ENCODE measurements around the gene DBN1. TPM values are rescaled to one million over a fixed set of nuclear protein-coding genes. Genes with fewer than 3 reads are reported as not detected.

The DBN1 gene
- total RNA-seq, 1 donor from 2014 or later, result 34.6 TPM

DNA sequence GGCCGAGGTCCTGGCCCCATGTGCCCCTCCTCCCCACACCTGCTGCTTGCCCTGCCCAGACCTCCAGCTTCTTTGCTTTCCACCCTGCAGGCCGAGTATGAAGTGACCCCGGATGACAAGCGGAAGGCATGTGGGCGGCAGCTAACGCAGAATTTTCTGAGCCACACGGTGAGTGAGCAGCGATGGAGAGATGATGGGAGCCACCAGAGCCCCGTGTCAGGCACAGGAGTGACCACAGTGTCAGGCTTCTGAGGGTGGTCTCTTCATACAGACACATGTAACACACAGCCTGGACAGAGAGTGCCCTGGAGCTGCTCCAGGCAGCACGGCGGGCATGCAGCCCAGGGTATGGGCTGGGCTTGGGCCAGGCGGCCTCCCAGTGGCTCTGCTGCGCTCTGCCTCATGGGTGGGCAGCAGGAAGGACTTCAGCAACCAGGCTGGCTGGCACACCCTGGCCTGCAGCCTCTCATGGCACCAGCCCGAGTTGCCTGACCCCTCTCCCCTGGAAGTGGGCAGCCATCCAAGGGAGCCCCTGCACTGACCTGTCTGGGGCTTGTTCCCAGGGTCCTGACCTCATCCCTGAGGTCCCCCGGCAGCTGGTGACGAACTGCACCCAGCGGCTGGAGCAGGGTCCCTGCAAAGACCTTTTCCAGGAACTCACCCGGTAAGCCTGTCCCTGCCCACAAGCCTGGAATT is 41.1 kb downstream of the DBN1 start:
- H3K27me3 ChIP-seq, result no peaks in the 10 kb centered on the region
- TF ChIP-seq, protein P1, sequence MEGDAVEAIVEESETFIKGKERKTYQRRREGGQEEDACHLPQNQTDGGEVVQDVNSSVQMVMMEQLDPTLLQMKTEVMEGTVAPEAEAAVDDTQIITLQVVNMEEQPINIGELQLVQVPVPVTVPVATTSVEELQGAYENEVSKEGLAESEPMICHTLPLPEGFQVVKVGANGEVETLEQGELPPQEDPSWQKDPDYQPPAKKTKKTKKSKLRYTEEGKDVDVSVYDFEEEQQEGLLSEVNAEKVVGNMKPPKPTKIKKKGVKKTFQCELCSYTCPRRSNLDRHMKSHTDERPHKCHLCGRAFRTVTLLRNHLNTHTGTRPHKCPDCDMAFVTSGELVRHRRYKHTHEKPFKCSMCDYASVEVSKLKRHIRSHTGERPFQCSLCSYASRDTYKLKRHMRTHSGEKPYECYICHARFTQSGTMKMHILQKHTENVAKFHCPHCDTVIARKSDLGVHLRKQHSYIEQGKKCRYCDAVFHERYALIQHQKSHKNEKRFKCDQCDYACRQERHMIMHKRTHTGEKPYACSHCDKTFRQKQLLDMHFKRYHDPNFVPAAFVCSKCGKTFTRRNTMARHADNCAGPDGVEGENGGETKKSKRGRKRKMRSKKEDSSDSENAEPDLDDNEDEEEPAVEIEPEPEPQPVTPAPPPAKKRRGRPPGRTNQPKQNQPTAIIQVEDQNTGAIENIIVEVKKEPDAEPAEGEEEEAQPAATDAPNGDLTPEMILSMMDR (IDR thresholded peaks at IDR 0.05), result no peak
- H3K9me3 ChIP-seq, result no peaks in the 10 kb centered on the region
- H3K4me3 ChIP-seq, result no peak overlapping the region
- H3K27ac ChIP-seq, result peak overlapping the region; percentile 47
- DNase-seq, result no peak
- H3K36me3 ChIP-seq, result peaks cover 52% of the 10 kb centered on the region
- no peak for ATAC-seq
- peaks cover 44% of the 10 kb centered on the region for H3K4me1 ChIP-seq
- intact Hi-C loops (cut with DNase I), result no loop called here

GRCh38 chr5:177431317-177432142 is 41.9 kb downstream of the DBN1 start:
- H3K36me3 ChIP-seq, result peaks cover 49% of the 10 kb centered on the region
- DNase-seq (peak; percentile 76), ATAC-seq (peak; percentile 4)
- H3K9me3 ChIP-seq, result no peaks in the 10 kb centered on the region
- no peaks in the 10 kb centered on the region for H3K27me3 ChIP-seq
- intact Hi-C loops (cut with DNase I), result no loop called here
- peaks cover 45% of the 10 kb centered on the region for H3K4me1 ChIP-seq
- peak overlapping the region; percentile 47 for H3K27ac ChIP-seq
- no peak overlapping the region for H3K4me3 ChIP-seq
- TF ChIP-seq, protein P1 (IDR thresholded peaks at IDR 0.05), result no peak

GRCh38 chr5:177430972-177431316 is 42.5 kb downstream of the DBN1 start:
- peak overlapping the region; percentile 11 for H3K27ac ChIP-seq
- H3K4me1 ChIP-seq, result peaks cover 45% of the 10 kb centered on the region
- H3K36me3 ChIP-seq, result peaks cover 43% of the 10 kb centered on the region
- intact Hi-C loops (cut with DNase I), result no loop called here
- DNase-seq (peak; percentile 57), ATAC-seq (no peak)
- no peak overlapping the region for H3K4me3 ChIP-seq
- H3K9me3 ChIP-seq, result no peaks in the 10 kb centered on the region
- no peaks in the 10 kb centered on the region for H3K27me3 ChIP-seq
- TF ChIP-seq, protein P1 (IDR thresholded peaks at IDR 0.05), result no peak

GRCh38 chr5:177430140-177430951 is 43.1 kb downstream of the DBN1 start:
- no peak overlapping the region for H3K27ac ChIP-seq
- intact Hi-C loops (cut with DNase I), result no loop called here
- no peak for ATAC-seq
- no peaks in the 10 kb centered on the region for H3K9me3 ChIP-seq
- H3K36me3 ChIP-seq, result peaks cover 37% of the 10 kb centered on the region
- DNase-seq, result peak; percentile 58
- peaks cover 49% of the 10 kb centered on the region for H3K4me1 ChIP-seq
- TF ChIP-seq, protein P1 (IDR thresholded peaks at IDR 0.05), result no peak
- no peak overlapping the region for H3K4me3 ChIP-seq
- no peaks in the 10 kb centered on the region for H3K27me3 ChIP-seq

DNA sequence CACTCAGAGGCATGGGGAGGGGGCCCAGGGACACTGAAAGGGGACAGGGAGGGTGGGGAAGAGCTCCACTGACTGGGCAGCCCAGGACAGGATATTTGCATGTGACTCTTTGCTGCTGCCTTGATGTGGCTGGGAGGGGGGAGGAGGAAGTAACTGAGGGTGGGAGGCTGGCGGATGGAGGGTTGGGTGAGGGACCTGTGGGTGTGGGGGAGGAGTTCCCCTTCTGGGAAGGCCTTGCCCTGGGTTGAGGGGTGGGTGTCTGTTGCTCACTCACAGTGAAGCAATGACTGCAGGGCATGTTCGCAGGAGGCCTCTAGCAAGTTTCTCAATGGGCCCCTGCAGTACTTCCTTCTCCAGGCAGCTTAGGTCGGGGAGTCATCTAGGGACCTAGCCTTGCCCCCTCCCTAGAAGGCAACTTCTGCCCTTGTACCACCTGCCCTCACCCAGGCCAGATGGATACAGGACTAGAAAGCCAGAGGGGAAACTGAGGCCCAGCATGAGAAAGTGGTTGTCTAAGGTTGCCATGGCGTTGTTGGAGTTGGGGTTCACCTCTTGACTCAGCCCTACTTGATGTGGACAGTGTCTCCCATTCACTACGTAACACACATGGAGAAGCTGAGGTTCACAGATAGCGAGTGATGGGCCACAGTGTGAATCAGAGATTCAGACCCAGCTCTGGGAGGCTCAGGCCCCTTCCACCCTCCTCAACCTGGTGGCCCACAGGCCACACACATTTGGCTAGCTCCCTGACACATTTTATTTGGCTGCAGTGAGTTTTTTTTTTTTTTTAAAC is 44.0 kb downstream of the DBN1 start:
- DNase-seq, result peak; percentile 88
- peak; percentile 57 for ATAC-seq
- no peaks in the 10 kb centered on the region for H3K27me3 ChIP-seq
- peak overlapping the region; percentile 77 for H3K4me3 ChIP-seq
- peaks cover 52% of the 10 kb centered on the region for H3K4me1 ChIP-seq
- TF ChIP-seq, protein P1 (IDR thresholded peaks at IDR 0.05), result no peak
- no peaks in the 10 kb centered on the region for H3K9me3 ChIP-seq
- intact Hi-C loops (cut with DNase I), result no loop called here
- peaks cover 28% of the 10 kb centered on the region for H3K36me3 ChIP-seq
- H3K27ac ChIP-seq, result peak overlapping the region; percentile 91

Measured in upper lobe of right lung (tissue), 1 donor.